ENCODE data around the gene TTC9C.
"Not testable (repeated sequence)": the region's sequence is repeated elsewhere in the genome, so short reads cannot be mapped to it uniquely, and the experiment has no call there.

The TTC9C gene, protein sequence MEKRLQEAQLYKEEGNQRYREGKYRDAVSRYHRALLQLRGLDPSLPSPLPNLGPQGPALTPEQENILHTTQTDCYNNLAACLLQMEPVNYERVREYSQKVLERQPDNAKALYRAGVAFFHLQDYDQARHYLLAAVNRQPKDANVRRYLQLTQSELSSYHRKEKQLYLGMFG

DNA sequence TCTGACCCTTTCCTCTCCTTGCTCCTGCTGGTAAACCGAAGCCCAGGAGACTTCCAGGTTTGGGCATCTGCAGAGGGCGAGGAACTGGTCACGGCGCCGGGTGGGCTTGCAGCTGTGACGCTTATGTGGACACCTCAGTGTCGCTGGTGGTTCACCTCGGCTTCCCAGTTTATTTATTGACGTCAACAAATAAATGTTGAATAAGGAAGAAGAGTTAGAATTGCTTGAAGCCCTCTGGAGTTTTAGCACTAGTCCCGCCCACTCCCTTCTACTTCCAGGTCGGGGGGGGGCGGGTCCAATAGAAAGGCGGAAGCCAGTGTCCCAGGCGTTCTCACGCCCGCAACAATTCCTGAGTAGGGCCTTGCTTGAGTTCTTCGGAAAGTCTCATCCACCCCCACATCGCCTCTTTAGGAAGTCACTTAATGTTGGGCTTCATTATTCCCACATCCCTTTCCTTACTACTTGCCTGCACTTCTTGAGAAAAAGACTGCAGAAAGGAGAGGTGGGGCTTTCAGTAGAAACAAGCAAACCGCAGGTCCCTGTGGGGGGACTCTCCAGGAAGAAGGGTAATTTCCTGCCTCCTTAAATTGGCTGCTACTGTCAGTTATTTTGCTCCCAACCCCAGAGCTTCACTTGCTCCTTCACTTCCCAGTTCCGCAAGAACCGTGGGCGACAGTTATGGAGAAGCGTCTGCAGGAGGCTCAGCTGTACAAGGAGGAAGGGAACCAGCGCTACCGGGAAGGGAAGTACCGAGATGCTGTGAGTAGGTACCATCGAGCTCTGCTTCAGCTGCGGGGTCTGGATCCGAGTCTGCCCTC lies at the start of gene TTC9C:
TTC9C (plus strand) TSS at position 316 of the 818 bp plus-strand sequence; CDS start at position 679, 363 bp downstream.
- DNase-seq (ENCODE audit: low spot score): peak; percentile 89

DNA sequence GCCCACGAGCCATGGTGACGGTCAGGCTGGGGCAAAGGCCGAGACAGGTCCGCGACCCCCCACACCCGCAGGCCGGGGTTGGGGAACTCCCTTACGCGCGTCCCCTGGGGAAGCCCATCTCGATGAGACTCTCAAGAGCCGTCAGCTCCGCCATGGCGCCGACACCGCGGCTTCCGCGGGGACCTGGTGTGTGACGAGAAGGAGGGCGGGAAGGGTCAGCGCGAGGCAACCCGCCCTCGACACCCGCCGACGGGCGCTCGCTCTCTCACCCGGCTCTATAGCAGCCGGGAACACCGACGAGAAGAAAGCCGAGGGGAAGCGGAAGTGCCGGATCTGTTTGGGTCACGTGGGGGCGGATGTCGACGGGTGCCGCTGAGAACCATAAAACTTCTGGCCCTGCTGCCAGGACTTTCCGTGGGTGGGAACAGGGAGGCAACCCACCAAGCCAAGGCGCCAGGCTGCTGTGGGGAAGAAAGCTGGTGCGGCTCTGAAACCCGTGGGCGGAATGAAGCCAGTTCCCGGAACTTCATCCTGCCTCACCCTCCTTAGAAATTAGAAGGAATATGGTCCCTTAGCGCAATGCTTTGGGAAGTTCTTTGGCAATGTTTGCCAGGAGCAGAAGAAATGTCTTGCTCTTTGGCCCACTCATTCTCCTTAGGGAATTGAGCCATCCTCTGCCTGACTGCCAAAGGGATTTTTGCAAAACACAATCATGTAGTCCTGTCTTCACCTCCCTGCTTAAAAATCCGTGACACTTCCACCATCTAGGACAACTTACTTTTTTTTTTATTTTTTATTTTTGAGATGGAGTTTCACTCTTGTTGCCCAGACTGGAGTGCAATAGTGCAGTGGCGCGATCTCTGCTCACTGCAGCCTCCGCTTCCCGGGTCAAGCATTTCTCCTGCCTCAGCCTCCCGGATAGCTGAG lies 49.3 kb upstream of the TTC9C start, which contains the start of gene UBXN1:
UBXN1 (minus strand) TSS at position 304 of the 927 bp plus-strand sequence; CDS start at position 154, 150 bp downstream.
- peak; percentile 92 for DNase-seq (ENCODE audit: low spot score)

DNA sequence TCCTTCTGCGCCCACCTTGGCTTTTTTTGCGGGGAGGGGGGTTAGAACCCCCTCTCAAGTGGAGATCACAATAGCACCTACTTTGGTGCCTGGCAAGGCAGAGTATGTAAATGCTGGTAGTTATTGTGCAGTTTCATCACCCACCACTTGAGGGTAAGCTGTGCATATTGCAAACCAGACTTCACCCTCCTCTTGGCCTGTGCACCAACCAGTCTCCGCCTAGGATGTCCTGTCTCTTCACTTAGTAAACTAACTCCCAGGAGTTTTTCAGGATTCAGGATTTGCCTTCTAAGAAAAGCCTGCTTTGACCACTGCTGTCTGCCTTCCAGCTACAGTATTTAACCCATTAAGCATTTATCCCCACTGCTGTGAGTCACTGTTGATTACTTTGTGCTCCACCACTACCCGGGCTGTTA lies 47.5 kb upstream of the TTC9C start:
- peak; percentile 75 for DNase-seq (ENCODE audit: low spot score)

DNA sequence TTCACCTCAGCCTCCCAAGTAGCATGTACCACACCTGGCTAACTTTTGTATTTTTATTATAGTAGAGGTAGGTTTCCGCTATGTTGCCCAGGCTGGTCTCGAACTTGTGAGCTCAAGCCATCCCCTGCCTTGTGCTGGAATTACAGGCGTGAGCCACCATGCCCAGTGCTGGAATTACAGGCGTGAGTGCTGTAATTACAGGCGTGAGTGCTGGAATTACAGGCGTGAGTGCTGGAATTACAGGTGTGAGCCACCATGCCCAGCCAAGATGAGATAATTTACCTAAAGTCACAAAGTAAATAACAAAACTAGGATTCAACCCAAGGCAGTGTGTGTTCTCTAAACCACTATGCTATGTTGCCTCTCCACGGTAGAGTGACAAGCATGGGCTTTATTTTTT lies 45.8 kb upstream of the TTC9C start:
- no peak for DNase-seq (ENCODE audit: low spot score)

DNA sequence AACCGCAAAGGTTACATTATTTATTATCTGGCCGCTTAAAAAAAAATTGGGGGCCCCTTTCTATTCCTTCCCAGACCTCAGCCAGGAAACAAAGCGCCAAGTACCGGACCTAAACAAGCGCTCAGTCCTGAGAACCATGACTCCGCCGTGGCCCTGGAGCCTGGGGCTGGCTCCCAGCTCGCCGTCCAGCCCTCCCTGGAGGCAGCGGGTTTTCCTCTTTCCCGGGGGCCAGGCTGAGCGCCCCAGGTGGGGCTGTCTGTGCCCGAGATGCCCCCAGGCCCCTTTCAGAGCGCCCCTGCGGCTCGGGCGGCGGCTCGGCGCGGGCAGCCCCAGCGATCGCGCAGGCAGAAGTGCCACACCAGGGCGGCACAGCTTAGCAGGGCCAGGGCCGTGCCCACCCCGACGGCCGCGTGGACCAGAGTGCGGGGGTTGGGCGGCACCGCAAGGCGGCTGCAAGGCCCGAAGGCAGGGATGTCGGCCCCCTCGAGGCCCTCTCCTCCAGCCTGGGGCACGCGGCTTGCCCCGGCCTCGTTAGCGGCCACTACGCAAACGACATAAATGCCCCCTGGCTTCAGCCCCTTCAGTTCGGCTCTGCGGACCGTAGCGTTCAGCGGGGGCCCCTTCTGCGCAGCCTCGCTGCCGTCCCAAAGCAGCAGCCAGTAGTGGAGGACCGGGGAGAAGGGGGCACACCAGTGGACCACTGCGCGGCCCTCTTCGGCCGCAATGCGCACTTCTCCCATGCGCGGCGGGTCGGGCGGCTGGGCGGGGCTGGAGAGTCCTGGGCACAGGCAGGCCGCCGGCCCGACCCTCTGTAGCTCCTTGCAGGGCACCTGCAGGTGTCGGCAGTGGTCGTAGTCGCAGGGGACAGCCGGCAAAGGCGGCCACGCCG lies 40.5 kb upstream of the TTC9C start:
- DNase-seq (ENCODE audit: low spot score): no peak

DNA sequence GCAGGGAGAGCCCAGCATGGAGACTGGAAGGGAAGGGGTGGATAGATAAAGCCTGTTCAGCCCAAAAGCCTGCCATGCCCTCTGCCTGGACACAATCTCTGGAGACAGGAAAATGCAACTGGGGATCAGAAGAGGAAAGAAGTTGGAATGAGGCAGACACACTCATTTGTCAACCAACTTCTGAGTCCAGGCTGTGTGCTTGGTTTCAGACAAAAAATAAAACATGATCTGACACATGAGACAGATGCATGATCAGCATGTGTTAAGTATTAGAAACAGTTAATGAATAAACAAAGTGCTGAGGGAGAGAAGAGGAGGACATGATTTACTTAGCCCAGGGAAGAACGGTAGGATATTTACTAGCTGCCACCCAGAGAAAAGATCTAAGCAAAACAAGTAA lies 39.8 kb upstream of the TTC9C start:
- DNase-seq (ENCODE audit: low spot score): no peak

DNA sequence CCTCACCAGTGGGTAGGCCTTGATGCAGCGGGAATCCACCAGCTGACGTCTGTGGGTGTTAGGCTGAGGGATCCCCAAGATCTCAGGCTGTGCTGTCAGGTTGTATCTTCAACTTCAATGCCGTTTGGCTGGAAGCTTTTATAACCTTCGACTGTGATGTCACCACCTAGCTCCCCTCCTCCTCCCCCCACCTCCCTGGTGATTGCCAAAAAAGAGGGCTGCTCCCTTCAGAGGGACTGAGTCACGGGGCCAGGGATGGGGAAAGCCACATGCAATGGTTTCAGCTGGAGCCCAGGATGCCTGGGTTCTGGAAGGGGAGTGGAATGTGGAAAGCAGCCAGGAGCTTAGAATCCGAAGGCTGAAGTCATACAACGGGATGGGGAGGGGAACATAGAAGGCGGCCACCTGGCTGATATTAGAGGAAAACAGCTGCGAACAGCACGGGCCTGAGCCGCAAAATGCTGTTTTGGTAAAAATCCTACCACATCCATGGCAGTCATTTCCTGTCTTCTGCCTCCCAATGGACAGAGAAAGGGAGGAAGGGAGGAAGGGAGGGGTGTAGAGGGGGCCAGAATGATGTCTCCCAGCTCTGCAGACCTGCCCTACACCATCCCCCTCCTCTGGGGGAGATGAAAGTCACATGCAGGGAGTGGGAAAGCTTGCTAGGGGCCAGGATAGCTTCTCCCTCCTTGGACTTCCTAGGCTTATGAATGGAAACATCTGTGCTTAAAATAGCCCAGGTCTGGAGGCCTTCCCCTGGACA lies 38.7 kb upstream of the TTC9C start, which contains the start of gene LRRN4CL:
LRRN4CL (minus strand) TSS at position 110 of the 763 bp plus-strand sequence. CDS start 1,022 bp downstream, outside the sequence.
- DNase-seq (ENCODE audit: low spot score): peak; percentile 97

DNA sequence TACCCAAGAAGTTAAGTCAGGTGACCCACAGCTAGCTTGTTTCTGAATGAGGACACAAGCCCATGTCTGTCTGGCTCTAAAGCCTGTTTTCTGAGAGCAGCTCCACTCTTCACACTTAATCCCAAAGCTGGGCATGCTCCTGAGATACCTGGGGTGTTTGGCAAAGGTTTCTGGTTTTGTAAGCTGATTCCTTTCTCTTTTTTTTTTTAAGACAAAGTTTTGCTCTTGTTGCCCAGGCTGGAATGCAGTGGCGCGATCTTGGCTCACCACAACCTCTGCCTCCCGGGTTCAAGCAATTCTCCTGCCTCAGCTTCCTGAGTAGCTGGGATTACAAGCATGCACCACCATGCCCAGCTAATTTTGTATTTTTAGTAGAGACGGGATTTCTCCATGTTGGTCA lies 34.7 kb upstream of the TTC9C start:
- not testable (repeated sequence) for DNase-seq (ENCODE audit: low spot score)

DNA sequence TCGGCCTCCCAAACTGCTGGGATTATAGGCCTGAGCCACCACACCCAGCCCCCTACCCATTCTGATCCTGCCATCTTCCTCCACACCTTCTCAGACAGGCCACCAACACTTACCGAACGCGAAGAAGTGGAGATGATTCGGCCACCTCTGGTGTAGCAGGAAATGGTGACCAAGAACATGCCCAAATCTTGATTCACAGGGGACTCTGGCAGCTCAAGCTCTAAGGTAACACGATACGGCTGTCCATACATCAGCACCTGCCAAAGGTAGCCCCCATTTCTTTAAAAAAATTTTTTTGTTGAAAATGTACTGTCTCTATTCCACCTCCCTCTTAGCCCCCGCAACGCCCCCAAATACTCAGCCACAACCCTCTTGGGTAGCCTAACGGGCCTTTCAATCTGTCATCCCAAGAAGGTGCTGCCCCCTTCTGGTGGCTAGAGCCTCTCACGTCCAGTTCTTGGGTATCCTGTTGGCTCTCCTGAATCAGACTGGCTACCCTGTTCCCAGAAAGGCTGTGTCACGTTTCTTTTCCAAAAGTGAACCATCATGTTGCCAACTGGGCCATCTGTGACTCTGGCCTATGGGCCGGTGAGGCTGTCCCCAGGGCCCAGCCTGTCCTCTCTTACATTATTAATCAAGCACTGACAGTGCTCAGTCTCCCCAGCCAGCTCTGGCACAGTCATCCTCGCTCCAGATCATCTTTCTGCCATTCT lies 33.7 kb upstream of the TTC9C start:
- DNase-seq (ENCODE audit: low spot score): peak; percentile 80

DNA sequence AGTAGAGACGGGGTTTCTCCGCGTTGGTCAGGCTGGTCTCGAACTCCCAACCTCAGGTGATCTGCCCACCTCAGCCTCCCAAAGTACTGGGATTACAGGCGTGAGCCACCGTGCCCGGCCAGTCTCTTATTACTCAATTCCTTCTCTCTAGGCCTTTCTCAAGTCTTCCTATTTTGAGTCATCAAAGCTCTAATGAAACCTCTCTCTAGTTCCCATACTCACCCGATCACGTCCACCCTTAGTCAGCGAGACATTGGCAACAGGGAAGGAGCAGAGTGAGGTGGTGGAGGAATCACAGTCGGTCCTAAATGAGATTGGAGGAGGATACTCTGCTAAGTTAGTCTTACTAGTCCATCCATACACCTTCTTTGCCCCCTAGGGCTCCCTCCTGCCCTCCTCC lies 26.0 kb upstream of the TTC9C start:
- no peak for DNase-seq (ENCODE audit: low spot score)

DNA sequence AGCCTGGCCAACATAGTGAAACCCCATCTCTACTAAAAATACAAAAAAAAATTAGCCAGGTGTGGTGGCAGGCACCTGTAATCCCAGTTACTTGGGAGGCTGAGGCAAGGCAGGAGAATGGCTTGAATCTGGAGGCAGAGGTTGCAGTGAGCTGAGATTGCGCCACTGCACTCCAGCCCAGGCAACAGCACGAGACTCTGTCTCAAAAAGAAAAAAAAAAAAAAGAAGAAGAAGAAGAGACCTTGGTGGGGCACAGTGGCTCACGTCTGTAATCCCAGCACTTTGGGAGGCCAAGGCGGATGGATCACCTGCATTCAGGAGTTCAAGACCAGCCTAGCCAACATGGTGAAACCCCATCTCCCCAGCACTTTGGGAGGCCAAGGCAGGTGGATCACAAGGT lies 24.4 kb upstream of the TTC9C start:
- not testable (repeated sequence) for DNase-seq (ENCODE audit: low spot score)

DNA sequence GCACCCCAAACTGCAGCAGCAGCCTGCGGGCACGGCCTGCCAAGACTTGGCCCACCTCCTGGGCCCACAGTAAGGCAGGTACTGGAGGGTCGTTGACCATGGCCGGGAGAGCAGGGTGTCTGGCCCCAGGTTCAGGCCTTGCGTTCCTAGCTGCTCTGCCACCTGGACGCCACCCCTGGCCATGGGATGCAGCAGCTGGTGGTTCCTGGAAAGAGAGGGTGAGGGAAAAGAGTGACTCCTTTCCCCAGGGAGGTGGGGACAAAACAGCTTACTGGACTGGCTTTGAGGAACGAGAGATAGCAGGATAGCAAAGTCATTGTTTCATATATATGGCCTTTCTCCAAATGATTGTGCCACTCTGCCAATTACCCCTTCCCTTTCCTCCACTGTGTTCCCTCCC lies 22.9 kb upstream of the TTC9C start:
- no peak for DNase-seq (ENCODE audit: low spot score)

DNA sequence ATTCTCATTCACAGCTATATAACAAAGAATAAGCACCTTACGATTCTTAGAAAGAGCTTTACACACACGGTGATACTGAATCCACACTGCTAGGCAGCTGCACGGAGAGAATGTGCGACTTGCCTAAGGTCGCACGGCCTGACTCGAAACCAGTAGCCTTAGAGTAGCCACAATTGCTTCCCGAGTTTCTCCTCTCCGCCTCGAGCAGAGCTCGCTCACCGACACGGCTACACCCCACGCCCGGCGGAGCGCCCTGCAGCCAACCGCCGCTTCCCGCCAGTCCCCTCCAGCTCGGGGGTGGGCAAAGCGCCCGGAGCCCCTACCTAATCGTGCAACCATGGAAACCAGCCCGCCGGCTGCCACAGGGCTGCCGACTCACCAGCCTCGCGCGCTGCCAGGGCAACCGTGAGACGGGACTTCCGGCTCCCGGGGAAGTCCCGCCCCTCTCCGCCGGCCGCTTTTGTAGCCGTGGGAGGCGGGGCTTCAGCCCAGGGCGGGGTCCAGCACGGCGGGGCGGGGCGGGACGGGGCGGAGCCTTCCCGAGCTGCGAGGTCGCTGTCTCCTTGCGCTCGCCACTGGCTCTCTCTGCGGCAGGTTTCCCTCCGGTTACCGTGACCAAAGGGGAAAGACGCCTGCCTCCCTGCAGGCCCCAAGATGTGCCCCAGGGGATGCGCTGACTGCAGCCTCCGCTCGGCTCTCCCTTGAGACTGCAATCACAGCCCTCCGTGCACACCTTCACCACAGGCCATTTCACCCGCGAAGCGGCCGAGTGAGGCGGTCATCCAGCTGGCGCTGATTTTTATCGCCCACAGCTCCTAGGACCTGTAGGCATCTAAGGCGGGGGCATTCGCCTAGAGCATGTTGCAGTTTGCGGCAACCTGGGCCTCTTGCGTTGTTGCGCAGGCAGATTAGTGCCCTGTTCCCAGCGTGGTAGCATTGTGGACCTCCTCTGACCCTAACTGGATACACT lies 22.1 kb upstream of the TTC9C start:
- DNase-seq (ENCODE audit: low spot score): peak; percentile 96

DNA sequence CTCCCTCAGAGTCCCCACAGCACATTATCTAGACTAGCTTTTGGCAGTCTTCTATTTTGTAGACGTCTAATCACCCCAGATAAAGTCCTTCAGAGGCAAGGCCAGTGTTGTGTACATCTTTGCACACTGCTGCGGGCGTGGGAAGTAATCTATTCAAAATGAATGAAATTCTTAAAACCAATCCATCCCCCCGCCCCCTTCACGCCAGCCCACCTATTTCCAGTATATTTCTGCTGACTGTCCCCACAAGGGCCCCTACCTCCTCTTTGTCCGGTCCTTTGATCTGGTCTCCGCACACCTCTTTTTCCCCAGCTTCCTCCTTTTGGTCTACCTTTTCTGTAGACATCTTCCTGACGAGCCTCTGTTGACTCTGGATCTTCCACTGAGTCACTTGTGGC lies 21.4 kb upstream of the TTC9C start:
- DNase-seq (ENCODE audit: low spot score): no peak

DNA sequence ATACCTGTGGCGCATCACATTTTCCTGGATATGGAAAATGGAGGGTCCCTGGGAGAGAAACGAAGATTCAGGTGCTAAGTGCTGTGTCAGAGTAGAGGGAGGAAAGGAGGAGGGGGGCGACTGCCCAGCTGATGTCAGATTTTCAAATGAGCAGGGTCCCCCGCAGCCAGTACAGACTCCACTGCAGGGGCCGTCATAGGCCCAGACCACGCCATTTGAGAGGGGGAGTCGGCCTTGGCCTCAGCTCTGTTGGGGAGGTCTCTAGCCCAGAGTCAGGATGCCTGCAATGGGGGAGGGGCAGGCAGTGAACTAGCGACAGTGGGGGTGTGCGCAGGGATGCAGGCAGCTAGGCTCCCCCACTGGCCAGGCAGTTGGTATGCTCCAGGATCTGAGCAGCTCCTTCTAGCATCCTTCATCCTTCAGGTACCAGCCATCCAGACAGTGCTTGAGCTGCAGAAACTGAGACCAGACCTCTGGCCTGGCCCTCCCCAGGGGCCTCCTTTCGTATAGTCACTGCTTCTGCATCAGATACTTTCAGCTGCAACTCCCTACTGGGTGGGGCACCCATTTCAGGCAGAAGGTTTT lies 20.9 kb upstream of the TTC9C start, which contains the start of the genes BSCL2 and GNG3:
BSCL2 (minus strand) TSS at position 148 of the 585 bp plus-strand sequence. CDS start 229 bp downstream, outside the sequence.
GNG3 (plus strand) TSS at position 400 of the 585 bp plus-strand sequence. CDS start 620 bp downstream, outside the sequence.
- DNase-seq (ENCODE audit: low spot score): no peak

DNA sequence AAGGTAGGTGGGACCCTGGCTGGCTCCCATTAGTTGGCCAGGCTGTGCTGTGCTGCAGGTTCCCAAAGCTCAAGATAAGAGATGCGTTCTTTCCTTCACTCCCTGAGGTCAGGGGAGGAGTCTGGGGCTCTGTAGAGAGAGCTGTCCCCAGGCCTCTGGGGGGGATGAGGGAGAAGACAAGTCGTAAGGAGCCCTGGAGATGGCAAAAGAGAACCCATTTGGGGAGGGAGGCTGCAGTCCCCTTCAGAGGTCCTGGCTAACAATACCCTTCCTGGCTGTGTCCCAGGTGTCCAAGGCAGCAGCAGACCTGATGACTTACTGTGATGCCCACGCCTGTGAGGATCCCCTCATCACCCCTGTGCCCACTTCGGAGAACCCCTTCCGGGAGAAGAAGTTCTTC lies 19.9 kb upstream of the TTC9C start:
- DNase-seq (ENCODE audit: low spot score): no peak

DNA sequence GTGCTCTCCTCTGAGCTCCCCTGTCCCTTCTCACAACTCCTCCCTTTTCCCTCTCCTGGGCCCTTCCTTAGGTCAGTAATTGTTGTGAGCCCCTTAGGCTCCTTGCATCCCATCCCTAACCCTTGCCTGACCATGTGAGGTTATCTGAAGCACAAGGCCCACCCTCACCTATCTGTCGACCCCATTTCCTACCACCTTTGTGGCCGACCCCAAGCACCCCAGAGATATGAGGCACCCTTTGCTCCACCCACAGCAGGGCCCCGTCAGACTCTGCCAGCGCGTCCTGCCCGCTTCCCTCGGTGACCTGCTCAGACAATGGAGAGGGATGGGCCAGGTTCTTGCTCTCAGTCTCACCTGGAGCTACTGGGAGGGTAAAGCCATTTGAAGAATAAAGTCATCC lies 19.5 kb upstream of the TTC9C start:
- DNase-seq (ENCODE audit: low spot score): no peak

All from AG20443 (cell line).